HepG2 (cell line): ENCODE measurements around the gene GRHL1. TPM values are rescaled to one million over a fixed set of nuclear protein-coding genes. Genes with fewer than 3 reads are reported as not detected.

Experiments
- ATAC-seq: fragments of 200-7000 bp; cut with Tn5 transposase; 3 replicates; pipeline ENCODE4 v1.9.1; 2020; ENCODE audit warnings: mild to moderate bottlenecking, moderate library complexity
- BruUV-seq: library from RNA; stranded (reverse); fragments of 400-500 nt; replicated peaks from 2 replicates; lab custom pipeline; 2021; lab: Mats Ljungman, UMichigan
- CTCF ChIA-PET: fragments of 300-600 bp; formaldehyde crosslinking; extraction: SDS; loops from one replicate; lab custom pipeline; 2021; ENCODE audit warnings: low total read pairs, inconsistent platforms, low intra/inter-chr PET ratio; lab: Yijun Ruan, JAX
- POLR2A ChIA-PET: fragments of 350-600 bp; sonication (Branson Sonifier 250); formaldehyde crosslinking; loops from one replicate; lab custom pipeline; 2020; ENCODE audit warnings: antibody characterized with exemption, inconsistent platforms; lab: Yijun Ruan, JAX
- DNase-seq: peaks from one replicate; pipeline ENCODE4 v3.0.0-alpha.2; 2015; ENCODE audit warnings: low spot score
- FAIRE-seq: peaks from 3 replicates; lab custom pipeline; 2011; peaks lifted over from hg19 to GRCh38; lab: Jason Lieb, UNC
- H2AFZ ChIP-seq: one replicate; pipeline ENCODE4 v1.6.1; 2011; ENCODE audit warnings: low read length, inconsistent platforms
- H3K27ac ChIP-seq: fragments of 300-600 bp; 3 replicates; pipeline ENCODE4 v1.8.0; 2011; ENCODE audit warnings: mixed run types, mild to moderate bottlenecking, mixed read lengths, low read length, inconsistent platforms; ENCODE audit not compliant: insufficient read depth; ENCODE audit errors: extremely low read length
- H3K27me3 ChIP-seq, 2 experiments: fragments of 200-600 bp in 1 of 2; 2 replicates in 1 of 2; 3 replicates in 1 of 2; pipeline versions ENCODE4 v1.6.0 to v1.8.0; 2011; ENCODE audit warnings: low read length in 2 of 2, mild to moderate bottlenecking in 2 of 2, moderate library complexity in 2 of 2, inconsistent platforms in 1 of 2; ENCODE audit not compliant: insufficient read depth in 2 of 2, control insufficient read depth in 1 of 2
- H3K36me3 ChIP-seq, 2 experiments: fragments of 200-600 bp in 1 of 2; replicated peaks in 1 of 2; 2 replicates in 1 of 2; 3 replicates in 1 of 2; pipeline versions ENCODE4 v1.5.1 to v1.8.0; 2011; ENCODE audit warnings: low read length in 2 of 2, inconsistent platforms in 1 of 2; ENCODE audit not compliant: insufficient read depth in 2 of 2, control insufficient read depth in 1 of 2
- H3K4me1 ChIP-seq: 2 replicates; pipeline ENCODE4 v1.5.1; 2012; ENCODE audit warnings: low read length, inconsistent platforms; ENCODE audit not compliant: insufficient read depth
- H3K4me2 ChIP-seq: 2 replicates; pipeline ENCODE4 v1.6.0; 2011; ENCODE audit warnings: low read depth, low read length, inconsistent platforms
- H3K4me3 ChIP-seq, 3 experiments: fragments of 200-600 bp in 1 of 3; sonication (generic), shearing (Covaris generic) in 1 of 3; replicated peaks in 1 of 3; 2 replicates each; pipeline ENCODE4 v1.5.1; 2011 to 2016; ENCODE audit warnings: low read length in 3 of 3, inconsistent platforms in 2 of 3, low read depth in 2 of 3, mild to moderate bottlenecking in 2 of 3, control low read depth in 1 of 3, mixed read lengths in 1 of 3; ENCODE audit not compliant: insufficient read depth in 1 of 3
- H3K79me2 ChIP-seq: one replicate; pipeline ENCODE4 v1.6.1; 2011; ENCODE audit warnings: low read length, inconsistent platforms; ENCODE audit not compliant: insufficient read depth
- H3K9ac ChIP-seq: 2 replicates; pipeline ENCODE4 v1.6.0; 2011; ENCODE audit warnings: mild to moderate bottlenecking, low read depth, low read length, inconsistent platforms; ENCODE audit not compliant: insufficient read depth
- H3K9me3 ChIP-seq: 2 replicates; pipeline ENCODE4 v1.5.1; 2012; ENCODE audit warnings: mild to moderate bottlenecking, low read length
- H4K20me1 ChIP-seq: 2 replicates; pipeline ENCODE4 v1.6.0; 2011; ENCODE audit warnings: inconsistent platforms, mild to moderate bottlenecking, low read length, moderate library complexity; ENCODE audit not compliant: insufficient read depth
- HINFP ChIP-seq: sonication (generic); formaldehyde crosslinking; IDR thresholded peaks from 2 replicates; pipeline ENCODE4 v1.4.0; 2020; ENCODE audit warnings: low read depth, mild to moderate bottlenecking, missing genetic modification reagents
- KLF6 ChIP-seq: IDR thresholded peaks from 2 replicates; pipeline ENCODE4 v1.8.0; 2016; ENCODE audit warnings: missing biosample characterization, missing genetic modification reagents
- MAFG ChIP-seq: sonication (generic); formaldehyde crosslinking; IDR thresholded peaks from 2 replicates; pipeline ENCODE4 v1.5.1; 2020; ENCODE audit warnings: mild to moderate bottlenecking, missing genetic modification reagents
- MED8 ChIP-seq: sonication (generic); formaldehyde crosslinking; IDR thresholded peaks from 2 replicates; pipeline ENCODE4 v1.8.1; 2023; ENCODE audit warnings: mild to moderate bottlenecking, missing genetic modification reagents; ENCODE audit not compliant: insufficient replicate concordance
- REXO4 ChIP-seq: sonication (generic); formaldehyde crosslinking; IDR thresholded peaks from 2 replicates; pipeline ENCODE4 v1.8.0; 2022; ENCODE audit warnings: missing genetic modification reagents, mild to moderate bottlenecking, borderline replicate concordance
- SP2 ChIP-seq: sonication (generic); formaldehyde crosslinking; IDR thresholded peaks from 2 replicates; pipeline ENCODE4 v1.5.1; 2020; ENCODE audit warnings: mild to moderate bottlenecking, missing genetic modification reagents
- TCF7 ChIP-seq: sonication (generic); IDR thresholded peaks from 2 replicates; pipeline ENCODE4 v1.6.1; 2016; ENCODE audit warnings: antibody characterized with exemption, low read depth
- THAP9 ChIP-seq: sonication (generic); formaldehyde crosslinking; IDR thresholded peaks from 2 replicates; pipeline ENCODE4; 2020; ENCODE audit warnings: missing genetic modification reagents, mild to moderate bottlenecking, borderline replicate concordance
- XRCC5 ChIP-seq: fragments of 200-400 bp; formaldehyde crosslinking; optimal IDR thresholded peaks from 2 replicates; pipeline ENCODE3; 2017; ENCODE audit warnings: mild to moderate bottlenecking, low read length
- ZBTB14 ChIP-seq: sonication (generic); formaldehyde crosslinking; IDR thresholded peaks from 2 replicates; pipeline ENCODE4 v1.4.0; 2020; ENCODE audit warnings: missing genetic modification reagents
- WGBS: methylation state at CpG from one replicate; pipeline ENCODE4 v1.1.6; 2017; ENCODE audit warnings: low lambda C conversion rate; 5-methylcytosine and 5-hydroxymethylcytosine counted together
- in situ Hi-C: cut with HindIII; loops from 2 replicates; pipeline ENCODE4 v1.10.0; 2017; ENCODE audit warnings: low pct_unique_long_range_greater_than_20kb; ENCODE audit not compliant: extremely low pct_ligation_motif_present
- intact Hi-C: fragments of 100-400 bp; cut with micrococcal nuclease; formaldehyde crosslinking; loops from one replicate; pipeline ENCODE4 v1.10.0; 2022; ENCODE audit not compliant: unreplicated experiment
- polyA plus RNA-seq, 8 experiments: library from polyadenylated mRNA; depleted of rRNA in 3 of 8; stranded (reverse) in 7 of 8; unstranded in 1 of 8; fragments of >200 nt; fragmentation: Illumina TruSeq in 4 of 8; extraction: Trizol in 4 of 8; gene quantifications; 2 replicates each; pipeline versions ENCODE4 v1.2.1 to v1.2.3, GENCODE V29; 2011 to 2016; ENCODE audit warnings: low read depth in 4 of 8, missing spikeins in 1 of 8, mixed read lengths in 1 of 8; ENCODE audit not compliant: insufficient read depth in 1 of 8
- total RNA-seq, 5 experiments: library from RNA; depleted of rRNA; stranded (reverse); fragments of >200 nt; fragmentation: Illumina TruSeq; extraction: Trizol; gene quantifications; 2 replicates each; pipeline ENCODE4 v1.2.3, GENCODE V29; 2016; ENCODE audit warnings: low read depth in 1 of 5
- TF ChIP-seq, protein P1 (sequence below): sonication (generic); formaldehyde crosslinking; IDR thresholded peaks from 2 replicates; pipeline ENCODE4 v1.4.0; 2020; ENCODE audit warnings: missing genetic modification reagents, borderline replicate concordance
- TF ChIP-seq, protein P2 (sequence below): sonication (generic); formaldehyde crosslinking; IDR thresholded peaks from 2 replicates; pipeline ENCODE4 v1.4.0; 2020; ENCODE audit warnings: mild to moderate bottlenecking, missing genetic modification reagents

GRHL1 gene
- total and polyA plus RNA-seq, 2 of the 13 experiments (the other 11 are each of a cell fraction or from before 2014, with no cell fraction given), result 9.3 to 12.0 TPM

- CTCF ChIA-PET, result no interaction called here
- Histone ChIP-seq H3K4me3 (no peak overlapping the region), H3K4me2 (no peak overlapping the region), H3K36me3 (no peaks in the 10 kb centered on the region), H3K27ac (no peak overlapping the region), H4K20me1 (no peaks in the 10 kb centered on the region), H3K27me3 (peaks cover 7 to 64% of the 10 kb centered on the region in 2 experiments), H3K9ac (no peak overlapping the region), H3K4me1 (peaks cover 33% of the 10 kb centered on the region), H3K79me2 (no peaks in the 10 kb centered on the region), H3K9me3 (no peaks in the 10 kb centered on the region), H2AFZ (no peak overlapping the region)
- intact Hi-C loops, result no loop called here
- ATAC-seq (peak; percentile 70), FAIRE-seq (no peak), DNase-seq (no peak)
- WGBS, result 35% methylated on average over 12 of the region's 14 CpGs
- no TSS peak for BruUV-seq
- POLR2A ChIA-PET, result no interaction called here
- in situ Hi-C loops, result no loop called here
- TF ChIP-seq, protein P1, sequence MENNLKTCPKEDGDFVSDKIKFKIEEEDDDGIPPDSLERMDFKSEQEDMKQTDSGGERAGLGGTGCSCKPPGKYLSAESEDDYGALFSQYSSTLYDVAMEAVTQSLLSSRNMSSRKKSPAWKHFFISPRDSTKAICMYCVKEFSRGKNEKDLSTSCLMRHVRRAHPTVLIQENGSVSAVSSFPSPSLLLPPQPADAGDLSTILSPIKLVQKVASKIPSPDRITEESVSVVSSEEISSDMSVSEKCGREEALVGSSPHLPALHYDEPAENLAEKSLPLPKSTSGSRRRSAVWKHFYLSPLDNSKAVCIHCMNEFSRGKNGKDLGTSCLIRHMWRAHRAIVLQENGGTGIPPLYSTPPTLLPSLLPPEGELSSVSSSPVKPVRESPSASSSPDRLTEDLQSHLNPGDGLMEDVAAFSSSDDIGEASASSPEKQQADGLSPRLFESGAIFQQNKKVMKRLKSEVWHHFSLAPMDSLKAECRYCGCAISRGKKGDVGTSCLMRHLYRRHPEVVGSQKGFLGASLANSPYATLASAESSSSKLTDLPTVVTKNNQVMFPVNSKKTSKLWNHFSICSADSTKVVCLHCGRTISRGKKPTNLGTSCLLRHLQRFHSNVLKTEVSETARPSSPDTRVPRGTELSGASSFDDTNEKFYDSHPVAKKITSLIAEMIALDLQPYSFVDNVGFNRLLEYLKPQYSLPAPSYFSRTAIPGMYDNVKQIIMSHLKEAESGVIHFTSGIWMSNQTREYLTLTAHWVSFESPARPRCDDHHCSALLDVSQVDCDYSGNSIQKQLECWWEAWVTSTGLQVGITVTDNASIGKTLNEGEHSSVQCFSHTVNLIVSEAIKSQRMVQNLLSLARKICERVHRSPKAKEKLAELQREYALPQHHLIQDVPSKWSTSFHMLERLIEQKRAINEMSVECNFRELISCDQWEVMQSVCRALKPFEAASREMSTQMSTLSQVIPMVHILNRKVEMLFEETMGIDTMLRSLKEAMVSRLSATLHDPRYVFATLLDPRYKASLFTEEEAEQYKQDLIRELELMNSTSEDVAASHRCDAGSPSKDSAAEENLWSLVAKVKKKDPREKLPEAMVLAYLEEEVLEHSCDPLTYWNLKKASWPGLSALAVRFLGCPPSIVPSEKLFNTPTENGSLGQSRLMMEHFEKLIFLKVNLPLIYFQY (CRISPR knock-in tag), result no peak
- TF ChIP-seq MAFG (0 out of 2 replicates have a peak, but pooled peaks have one; percentile 48), HINFP (CRISPR knock-in tag) (no peak), REXO4 (CRISPR knock-in tag) (no peak), KLF6 (no peak), ZBTB14 (CRISPR knock-in tag) (no peak), THAP9 (CRISPR knock-in tag) (no peak), SP2 (CRISPR knock-in tag) (peak; percentile 31; the same call in 1 of the 2 replicates), XRCC5 (peak; percentile 31), TCF7 (0 out of 2 replicates have a peak, but pooled peaks have one; percentile 6), MED8 (no peak)
- TF ChIP-seq, protein P2, sequence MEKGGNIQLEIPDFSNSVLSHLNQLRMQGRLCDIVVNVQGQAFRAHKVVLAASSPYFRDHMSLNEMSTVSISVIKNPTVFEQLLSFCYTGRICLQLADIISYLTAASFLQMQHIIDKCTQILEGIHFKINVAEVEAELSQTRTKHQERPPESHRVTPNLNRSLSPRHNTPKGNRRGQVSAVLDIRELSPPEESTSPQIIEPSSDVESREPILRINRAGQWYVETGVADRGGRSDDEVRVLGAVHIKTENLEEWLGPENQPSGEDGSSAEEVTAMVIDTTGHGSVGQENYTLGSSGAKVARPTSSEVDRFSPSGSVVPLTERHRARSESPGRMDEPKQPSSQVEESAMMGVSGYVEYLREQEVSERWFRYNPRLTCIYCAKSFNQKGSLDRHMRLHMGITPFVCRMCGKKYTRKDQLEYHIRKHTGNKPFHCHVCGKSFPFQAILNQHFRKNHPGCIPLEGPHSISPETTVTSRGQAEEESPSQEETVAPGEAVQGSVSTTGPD (CRISPR knock-in tag), result no peak
Measured at GRCh38 chr2:10036095-10036884, 84.8 kb downstream of the GRHL1 start.
